ENCODE results near the gene DENND4B.

Gene DENND4B

DNA sequence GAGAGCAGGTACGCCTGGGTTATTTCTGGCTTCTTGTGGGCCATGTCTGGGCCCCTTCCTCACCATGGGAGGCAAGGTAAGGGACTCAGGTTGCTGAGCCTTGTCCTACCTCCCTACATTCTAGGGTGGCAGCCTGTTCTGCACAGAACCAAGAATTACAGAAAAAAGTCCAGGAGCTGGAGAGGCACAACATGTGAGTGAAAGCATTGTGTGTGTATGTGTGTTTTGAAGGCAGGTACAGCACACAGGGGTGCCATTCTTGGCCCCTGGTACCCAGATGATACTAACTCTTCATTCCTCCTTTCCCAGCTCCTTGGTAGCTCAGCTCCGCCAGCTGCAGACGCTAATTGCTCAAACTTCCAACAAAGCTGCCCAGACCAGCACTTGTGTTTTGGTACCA lies 26.6 kb upstream of the DENND4B start:
- DNase-seq: no peak
- in situ Hi-C loops (cut with HindIII; ENCODE audit: low pct_ligation_motif_present, low pct_unique_long_range_greater_than_20kb, low sequenced_read_pairs): no loop called here

DNA sequence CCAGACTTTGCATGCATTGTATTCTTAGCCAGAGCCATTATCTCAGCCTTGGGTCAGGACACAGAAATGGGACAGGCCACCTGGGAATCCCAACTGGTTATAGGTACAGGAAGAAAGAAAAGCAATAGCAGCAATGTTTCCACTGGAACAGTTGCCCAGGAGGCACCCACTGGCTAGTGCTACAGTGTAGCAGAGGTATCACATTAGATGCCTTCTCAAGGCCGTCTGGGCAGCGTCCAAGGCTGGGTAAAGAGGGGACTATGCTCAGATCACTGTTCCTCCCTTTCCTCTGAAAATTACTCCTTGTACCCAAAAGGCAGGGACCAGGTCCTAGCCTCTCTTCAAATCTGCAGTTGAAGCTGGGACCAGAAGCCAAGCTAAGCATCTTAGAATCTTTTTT lies 23.8 kb upstream of the DENND4B start:
- DNase-seq: no peak
- in situ Hi-C loops (cut with HindIII; ENCODE audit: low pct_ligation_motif_present, low pct_unique_long_range_greater_than_20kb, low sequenced_read_pairs): no loop called here

DNA sequence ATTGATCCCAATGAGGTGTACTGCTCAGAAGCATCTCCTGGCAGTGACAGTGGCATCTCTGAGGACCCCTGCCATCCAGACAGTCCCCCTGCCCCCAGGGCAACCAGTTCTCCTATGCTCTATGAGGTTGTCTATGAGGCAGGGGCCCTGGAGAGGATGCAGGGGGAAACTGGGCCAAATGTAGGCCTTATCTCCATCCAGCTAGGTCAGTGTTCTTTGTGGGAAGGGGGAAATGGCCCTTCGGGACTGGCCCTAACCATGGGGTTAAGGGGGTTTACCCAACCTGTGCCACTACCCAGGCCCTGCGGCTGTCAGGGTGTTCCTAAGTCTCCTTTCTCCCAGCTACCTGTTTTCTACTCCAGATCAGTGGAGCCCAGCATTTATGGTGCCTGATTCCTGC lies 22.5 kb upstream of the DENND4B start:
- DNase-seq: no peak
- in situ Hi-C loops (cut with HindIII; ENCODE audit: low pct_ligation_motif_present, low pct_unique_long_range_greater_than_20kb, low sequenced_read_pairs): no loop called here

DNA sequence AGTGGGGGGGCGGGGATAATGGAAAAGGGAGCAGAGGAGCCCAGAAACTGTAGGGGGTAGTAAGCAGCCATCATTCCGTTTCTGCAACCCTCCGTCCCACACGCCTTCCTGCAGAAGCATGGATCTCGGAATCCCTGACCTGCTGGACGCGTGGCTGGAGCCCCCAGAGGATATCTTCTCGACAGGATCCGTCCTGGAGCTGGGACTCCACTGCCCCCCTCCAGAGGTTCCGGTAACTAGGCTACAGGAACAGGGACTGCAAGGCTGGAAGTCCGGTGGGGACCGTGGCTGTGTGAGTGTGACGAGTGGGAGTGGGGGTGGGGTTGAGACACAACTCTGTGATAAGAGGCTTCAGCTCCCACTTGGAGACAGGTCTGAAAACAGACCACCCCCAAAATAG lies 21.9 kb upstream of the DENND4B start:
- DNase-seq: no peak
- in situ Hi-C loops (cut with HindIII; ENCODE audit: low pct_ligation_motif_present, low pct_unique_long_range_greater_than_20kb, low sequenced_read_pairs): no loop called here

DNA sequence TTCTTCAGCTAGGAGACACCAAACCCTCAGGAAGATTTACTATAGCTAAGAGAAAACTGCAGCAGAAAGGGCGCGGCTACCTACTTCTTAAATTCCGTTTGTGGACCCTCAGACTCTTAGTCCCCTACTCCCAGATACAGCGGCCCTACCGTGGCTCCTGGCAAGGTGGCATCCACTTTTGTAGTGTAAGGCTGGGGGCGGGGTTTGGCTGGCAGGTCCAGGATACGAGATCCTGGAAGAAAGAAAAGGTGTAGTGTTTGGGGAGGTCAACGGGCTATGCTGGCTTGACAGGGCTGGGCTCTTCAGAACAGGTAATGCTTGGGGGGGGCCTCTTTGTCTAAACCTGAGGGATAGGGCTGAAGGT lies 21.5 kb upstream of the DENND4B start:
- no peak for DNase-seq
- in situ Hi-C loops (cut with HindIII; ENCODE audit: low pct_ligation_motif_present, low pct_unique_long_range_greater_than_20kb, low sequenced_read_pairs): no loop called here

DNA sequence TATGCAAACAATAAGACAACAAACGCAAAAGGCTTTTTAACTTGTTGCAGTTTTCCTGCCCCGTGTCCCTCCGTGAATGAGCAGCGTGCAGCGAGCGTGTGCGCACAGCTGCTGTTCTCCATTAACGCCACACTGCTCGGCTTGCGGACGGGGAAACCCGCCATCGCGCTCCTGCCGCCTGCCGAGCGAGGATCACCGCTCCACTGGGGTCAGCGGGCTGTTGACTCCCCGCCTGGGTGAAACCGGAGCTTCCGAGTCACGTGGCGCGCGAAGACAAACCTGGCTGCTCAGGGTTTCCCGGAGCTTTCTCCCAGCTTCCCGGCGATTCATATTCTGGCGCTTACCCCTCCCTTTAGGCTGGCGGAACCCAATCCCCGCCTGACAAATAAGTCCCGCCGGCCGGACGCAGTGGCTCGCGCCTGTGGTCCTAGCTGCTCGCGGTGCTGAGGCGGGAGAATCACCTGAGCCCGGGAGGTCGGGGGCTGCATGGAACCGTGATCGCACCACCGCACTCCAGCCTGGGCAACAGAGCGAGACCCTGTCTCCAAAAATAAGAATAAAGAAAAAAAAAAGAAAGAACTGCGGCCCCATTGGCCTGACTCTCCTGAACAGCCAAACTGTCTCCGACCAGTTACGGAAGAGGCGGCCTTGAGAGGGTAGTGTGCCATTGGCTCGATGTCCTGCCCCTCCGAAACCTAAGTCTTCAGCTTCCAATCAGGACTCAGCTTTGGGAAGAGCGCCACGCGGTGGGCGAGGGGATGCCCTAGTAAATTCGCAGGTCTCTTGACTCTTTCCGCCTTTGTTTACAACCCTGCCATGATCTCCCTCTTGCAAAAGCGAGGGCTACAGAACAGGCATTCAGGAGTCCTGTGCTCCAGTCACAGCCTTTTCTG lies 20.8 kb upstream of the DENND4B start, which contains the start of gene CREB3L4:
Gene CREB3L4, plus strand, starts transcription at position 796 of the 893 bp plus-strand sequence. CDS start 624 bp downstream, outside the sequence.
- in situ Hi-C loops (cut with HindIII; ENCODE audit: low pct_ligation_motif_present, low pct_unique_long_range_greater_than_20kb, low sequenced_read_pairs): no loop called here
- DNase-seq: peak; percentile 98

DNA sequence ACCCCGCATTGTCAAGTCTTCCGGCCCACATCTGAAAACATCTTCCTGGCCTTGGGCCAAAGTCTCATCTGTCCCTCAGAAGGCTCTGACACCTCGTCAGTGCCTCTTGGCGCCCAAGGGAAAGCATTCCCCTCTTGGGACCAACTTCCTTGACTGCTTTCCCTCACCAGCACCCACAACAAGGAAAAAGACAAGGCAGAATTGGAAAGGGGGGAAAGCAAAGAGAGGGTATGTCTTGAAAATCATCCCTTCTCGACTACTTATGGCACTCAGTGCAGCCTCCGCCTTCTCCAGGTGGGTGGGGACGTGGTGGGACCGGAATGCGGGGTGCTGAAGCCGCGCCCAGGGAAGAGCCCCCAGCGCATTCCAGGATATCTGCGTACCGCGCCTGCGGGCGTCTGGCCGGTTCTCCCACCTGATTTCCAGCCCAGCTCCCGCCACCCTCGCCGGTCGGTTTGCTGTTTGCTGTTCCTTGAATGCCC lies 17.4 kb upstream of the DENND4B start:
- in situ Hi-C loops (cut with HindIII; ENCODE audit: low pct_ligation_motif_present, low pct_unique_long_range_greater_than_20kb, low sequenced_read_pairs): no loop called here
- peak; percentile 77 for DNase-seq

DNA sequence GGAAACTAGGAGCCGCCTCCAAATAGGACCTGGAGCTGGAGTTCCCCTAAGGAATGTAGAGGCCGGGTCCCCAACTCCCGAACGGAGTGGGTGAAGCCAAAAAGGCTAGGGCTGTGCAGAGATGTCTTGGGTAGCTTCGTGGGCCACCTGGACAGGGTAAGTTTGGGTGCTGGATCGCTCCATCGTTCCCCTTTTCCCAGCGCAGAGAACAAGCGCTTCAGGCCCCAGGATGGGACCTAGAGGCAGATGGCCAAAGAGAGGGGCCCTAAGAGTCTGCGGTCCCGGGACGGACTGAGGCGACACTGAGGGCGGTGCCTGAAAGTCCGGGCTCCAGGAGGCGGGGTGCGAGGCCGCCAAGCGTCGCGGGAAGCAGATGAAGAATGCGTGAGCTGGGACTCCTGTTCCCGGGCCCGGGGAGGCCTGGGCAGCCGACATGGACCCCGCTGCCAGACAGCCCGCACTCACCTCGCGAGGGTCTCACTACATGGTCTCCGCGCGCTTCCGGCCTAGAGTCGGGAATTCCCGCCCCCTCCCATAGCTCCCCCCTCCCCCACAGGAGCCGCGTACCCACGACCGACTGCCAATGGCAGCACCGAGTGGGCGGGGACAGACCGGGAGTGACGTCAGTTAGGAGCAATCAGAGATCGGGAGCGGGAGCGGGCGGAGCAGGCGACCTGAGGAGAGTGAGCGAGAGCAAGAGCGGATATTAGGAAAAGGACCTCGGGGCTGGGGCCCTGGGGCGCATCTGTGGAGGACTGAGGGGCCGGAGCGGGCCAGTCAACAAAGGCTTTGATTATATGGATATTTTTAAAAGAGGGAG lies 16.7 kb upstream of the DENND4B start, which contains the start of gene SLC39A1:
Gene SLC39A1, minus strand, starts transcription at position 508 of the 820 bp plus-strand sequence. CDS start 822 bp downstream, outside the sequence.
- in situ Hi-C loops (cut with HindIII; ENCODE audit: low pct_ligation_motif_present, low pct_unique_long_range_greater_than_20kb, low sequenced_read_pairs): no loop called here
- DNase-seq: peak; percentile 99

DNA sequence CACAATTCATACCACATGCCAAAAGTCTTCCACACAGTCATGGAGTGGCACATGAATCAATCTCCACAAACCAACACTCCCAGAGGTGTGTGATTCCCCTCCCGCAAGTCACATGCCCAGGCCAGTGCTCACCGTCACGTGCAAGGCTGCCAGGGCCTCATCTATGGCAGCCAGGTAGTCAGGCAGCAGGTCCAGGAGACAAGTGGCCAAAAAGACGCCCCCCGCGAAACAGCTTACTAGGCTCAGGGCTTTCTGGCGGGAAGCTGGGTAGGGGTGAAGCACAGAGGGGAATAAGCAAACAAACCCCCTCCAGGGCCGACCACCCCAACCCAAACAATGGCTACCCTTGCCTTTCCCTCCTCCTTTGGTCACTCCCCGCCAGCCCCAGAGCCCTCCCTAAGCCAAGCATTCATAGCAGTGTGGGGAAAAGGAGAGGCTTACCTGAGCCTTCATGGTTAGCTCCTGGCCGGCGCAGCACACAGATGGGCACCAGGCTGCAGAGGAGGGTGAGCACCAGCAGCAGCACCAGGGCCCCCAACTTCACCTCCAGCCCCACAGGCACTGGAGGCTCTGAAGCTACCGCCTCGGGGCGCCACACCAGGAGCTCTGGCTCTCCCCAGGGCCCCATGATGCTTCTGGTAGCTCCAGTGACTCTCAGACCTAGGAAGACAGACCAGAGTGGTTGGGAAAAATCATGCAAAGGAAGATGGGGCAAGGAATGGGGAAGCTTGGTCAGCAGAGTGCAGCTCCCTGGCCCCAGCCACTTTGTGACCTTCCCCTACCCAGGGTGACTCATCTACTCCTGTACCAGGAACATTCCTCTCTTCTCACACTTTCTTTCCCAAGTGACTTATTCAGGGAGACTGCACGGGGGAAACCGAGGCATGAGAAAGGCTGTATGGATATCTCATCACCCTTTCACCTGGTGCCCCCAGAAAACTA lies 15.8 kb upstream of the DENND4B start:
- in situ Hi-C loops (cut with HindIII; ENCODE audit: low pct_ligation_motif_present, low pct_unique_long_range_greater_than_20kb, low sequenced_read_pairs): no loop called here
- DNase-seq: peak; percentile 77

DNA sequence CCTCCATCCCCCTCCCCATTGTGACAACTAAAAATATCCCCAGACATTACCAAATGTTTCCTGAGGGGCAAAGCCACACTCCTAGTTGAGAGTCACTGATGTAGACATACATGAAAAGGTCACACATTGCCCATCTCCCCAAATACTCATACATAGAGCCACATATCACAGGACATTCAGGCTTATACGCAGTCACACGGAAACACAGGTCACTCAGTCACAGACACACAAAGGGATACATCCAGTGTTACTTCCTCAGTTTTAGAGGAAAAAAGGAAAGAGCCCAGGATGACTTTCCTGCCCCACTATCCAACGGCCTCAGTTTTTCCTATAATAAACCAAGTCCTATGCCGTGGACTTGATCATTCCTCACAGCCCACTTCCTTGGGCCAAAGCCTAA lies 14.9 kb upstream of the DENND4B start:
- no peak for DNase-seq
- in situ Hi-C loops (cut with HindIII; ENCODE audit: low pct_ligation_motif_present, low pct_unique_long_range_greater_than_20kb, low sequenced_read_pairs): no loop called here

DNA sequence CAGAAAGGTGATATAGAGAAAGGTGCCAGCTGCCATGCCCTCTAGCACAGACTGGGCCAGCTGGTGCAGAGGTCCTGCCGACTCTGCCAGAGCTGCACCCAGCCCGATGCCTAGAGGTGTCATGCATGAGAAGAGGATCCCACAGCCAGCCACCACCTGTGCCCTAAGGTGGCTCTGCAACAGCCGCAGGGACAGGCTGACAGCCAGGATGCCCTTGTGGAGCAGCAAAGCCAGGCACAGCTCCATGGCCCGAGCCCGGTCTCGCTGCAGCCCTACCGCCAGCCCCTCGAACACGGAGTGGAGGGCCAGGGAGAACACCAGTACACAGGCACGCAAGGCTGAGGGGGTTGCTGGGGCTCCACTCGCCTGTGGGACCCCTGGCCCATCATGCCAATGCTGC lies 13.7 kb upstream of the DENND4B start:
- no peak for DNase-seq
- in situ Hi-C loops (cut with HindIII; ENCODE audit: low pct_ligation_motif_present, low pct_unique_long_range_greater_than_20kb, low sequenced_read_pairs): no loop called here

DNA sequence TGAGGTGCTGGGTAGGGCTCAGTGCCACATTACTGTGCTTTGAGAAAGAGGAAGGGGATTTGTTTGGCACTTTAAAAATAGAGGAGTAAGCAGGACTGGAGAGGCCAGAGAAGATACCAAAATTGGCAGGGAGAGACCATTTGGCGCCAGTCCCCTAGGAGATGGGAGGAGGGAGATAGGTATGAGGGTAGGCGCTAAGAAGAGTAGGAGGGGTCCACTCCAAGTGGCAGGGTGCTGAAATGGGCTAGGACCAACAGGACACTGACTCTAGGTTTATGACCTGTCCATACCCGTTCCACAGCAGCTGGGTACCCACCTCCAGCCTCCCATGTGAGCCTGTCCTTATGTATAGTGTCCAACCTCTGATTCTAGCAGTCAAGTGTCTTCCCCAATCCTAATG lies 12.9 kb upstream of the DENND4B start:
- DNase-seq: no peak
- in situ Hi-C loops (cut with HindIII; ENCODE audit: low pct_ligation_motif_present, low pct_unique_long_range_greater_than_20kb, low sequenced_read_pairs): no loop called here

DNA sequence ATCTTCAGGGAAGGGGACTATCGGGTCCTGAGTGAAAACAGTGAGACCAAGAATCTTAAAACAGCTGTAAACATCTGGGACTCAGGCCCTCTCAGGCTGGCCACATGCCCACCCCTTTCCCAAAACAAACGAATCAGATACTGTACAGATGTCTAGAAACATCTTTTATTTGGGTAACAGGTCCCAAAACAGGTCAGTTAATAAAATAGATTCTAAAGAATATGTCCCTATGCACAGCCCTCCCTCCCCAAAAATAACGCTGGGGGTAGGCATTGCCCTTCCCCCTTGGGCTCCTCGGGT lies 12.4 kb upstream of the DENND4B start:
- no peak for DNase-seq
- in situ Hi-C loops (cut with HindIII; ENCODE audit: low pct_ligation_motif_present, low pct_unique_long_range_greater_than_20kb, low sequenced_read_pairs): no loop called here

DNA sequence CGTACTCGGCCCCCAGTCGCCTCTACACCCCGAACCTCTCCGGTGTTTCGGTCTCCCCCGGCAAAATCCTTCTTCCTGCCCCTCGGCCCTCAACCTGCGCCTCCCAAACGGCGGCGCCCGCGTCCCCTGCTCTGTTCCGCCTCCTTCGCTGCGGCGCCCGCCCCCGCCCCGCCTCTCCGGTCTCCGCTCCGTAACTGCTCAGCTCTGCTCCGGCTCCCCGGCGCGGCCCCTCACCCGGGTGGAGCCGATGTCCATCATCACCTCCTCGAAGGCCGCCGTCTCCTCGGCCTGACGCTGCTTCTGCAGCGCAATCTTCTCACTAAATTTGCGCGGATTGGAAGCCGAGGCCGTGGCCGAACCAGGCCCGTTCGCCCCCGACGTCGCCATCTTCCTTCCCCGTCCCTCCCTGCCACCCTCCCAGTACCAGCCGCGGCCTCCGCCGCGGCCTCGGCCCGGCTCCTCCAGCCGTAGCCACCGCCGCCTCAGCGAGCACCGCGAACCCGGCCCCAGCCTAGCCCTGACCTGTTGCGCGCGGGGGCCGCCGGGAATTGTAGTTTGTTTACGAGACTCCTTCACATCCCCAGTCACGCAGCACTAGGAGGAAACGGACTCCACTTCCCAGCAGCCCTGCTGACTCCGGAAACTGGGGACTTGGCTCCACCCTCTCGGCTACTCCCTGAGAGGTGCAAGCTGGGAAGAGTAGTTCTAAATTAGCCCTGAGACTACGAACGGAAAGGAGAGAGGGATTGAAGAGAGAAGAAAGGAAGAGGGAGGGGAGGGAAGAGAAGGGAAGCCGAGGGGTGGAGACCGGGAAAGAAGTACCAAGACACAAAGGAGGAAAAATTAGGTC lies 11.8 kb upstream of the DENND4B start, which contains the start of gene CRTC2:
Gene CRTC2, minus strand, starts transcription at position 502 of the 850 bp plus-strand sequence. Its CDS starts 115 bp downstream, at position 387.
- in situ Hi-C loops (cut with HindIII; ENCODE audit: low pct_ligation_motif_present, low pct_unique_long_range_greater_than_20kb, low sequenced_read_pairs): no loop called here
- peak; percentile 99 for DNase-seq

DNA sequence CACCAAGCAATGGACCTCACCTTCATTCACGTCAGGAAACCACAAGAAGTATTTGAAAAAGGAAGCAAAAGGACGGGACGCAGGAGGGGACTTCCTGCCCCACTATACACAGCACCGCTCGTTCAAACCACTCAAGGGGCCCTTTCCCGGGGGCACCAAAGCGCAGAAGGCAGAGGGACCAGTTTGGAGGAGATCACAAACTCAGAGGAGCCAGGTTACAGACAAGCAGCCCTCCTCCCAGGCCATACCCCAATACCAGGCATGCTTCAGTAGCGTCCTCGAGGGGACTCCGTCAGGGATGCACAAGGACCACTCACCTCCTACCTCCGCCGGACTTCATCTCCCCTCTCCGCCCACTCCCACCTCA lies 11.2 kb upstream of the DENND4B start:
- in situ Hi-C loops (cut with HindIII; ENCODE audit: low pct_ligation_motif_present, low pct_unique_long_range_greater_than_20kb, low sequenced_read_pairs): no loop called here
- DNase-seq: peak; percentile 28

DNA sequence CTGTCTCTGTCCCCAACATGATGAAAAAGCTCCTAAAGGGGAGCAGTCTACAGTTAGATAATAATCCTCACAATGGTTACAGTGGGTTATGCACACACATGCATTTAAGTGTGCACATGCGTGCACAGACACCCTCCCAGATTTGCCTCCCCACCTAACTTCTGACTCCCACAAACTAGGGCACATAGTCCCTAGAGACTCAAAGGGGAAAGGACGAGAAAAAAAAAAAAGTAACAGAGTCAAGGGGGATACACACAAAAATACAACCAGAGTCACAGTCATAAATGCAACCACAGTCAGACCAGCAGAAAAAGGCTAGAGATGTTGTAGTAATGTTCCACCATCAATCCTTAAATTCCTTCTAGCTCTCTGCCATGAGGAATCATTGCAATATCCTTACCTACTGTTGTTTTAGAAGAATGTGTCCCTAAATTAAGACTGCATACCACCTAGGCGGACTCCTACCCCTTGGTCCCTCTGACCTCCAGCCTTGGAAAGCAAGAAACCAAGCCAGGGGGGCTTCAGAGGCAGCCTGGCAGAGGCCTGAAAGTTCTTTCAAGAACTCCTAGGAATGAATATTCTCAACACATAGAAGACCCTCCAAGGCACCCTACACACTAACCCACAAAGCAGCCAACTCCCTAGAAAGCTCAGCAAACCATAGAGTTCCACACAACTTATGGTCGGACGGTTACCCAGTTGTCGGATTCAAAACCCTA lies 10.6 kb upstream of the DENND4B start:
- DNase-seq: no peak
- in situ Hi-C loops (cut with HindIII; ENCODE audit: low pct_ligation_motif_present, low pct_unique_long_range_greater_than_20kb, low sequenced_read_pairs): no loop called here

DNA sequence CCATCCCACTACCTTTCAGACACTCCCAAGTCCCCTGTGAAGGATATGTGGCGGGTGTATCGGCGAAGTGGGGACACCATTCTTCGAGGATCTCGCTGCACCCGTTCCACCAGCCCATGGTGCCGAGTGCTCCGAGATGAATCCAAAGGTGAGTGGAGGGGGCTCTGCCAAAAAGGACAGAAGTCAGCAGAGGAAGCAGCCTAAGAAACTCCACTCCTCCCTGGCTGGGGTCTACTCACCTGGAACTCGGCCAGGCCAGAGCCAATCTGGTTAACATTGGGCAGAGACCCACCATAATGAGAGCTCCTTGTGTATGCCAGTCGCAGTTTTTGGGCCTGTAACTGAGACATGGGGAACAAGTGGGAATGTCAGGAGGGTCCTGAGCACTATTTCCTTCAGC lies 8.3 kb upstream of the DENND4B start:
- in situ Hi-C loops (cut with HindIII; ENCODE audit: low pct_ligation_motif_present, low pct_unique_long_range_greater_than_20kb, low sequenced_read_pairs): no loop called here

More for the DNA sequence above, 8.3 kb upstream of the DENND4B start:
- DNase-seq: no peak

Measured in ACHN (cell line).